HG02973 (cell line): Measurements from ENCODE around the gene TSPEAR.
"Not testable (repeated sequence)": the region's sequence is repeated elsewhere in the genome, so short reads cannot be mapped to it uniquely, and the experiment has no call there.

Experiments used
- ATAC-seq: cut with Tn5 transposase; IDR thresholded peaks from one replicate; pipeline ENCODE4 v1.9.1; 2021; ENCODE audit warnings: moderate library complexity; ENCODE audit not compliant: unreplicated experiment

TSPEAR gene

DNA sequence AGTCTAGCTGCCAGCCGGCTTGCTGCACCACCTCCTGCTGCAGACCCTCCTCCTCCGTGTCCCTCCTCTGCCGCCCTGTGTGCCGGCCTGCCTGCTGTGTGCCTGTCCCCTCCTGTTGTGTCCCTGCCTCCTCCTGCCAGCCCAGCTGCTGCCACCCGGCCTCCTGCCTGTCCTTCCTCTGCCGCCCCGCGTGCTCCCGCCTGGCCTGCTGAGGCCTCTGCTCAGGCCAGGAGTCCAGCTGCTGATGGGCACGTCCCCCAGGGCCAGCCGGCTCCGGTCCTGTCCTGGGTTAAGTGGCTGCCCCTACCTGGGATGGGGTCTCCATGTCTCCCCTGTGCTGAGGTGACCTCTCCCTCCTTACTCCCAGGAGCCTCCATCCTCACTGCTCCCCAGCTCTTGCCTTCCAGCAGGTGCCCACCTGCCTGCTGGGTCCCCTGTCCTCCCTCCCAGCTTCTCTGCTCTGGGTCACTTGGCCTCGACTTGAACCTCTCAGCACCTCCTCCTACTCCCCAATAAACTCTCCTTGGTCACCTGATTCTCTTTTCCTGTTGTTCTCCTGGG lies 98.6 kb downstream of the TSPEAR start:
- no peak for ATAC-seq

DNA sequence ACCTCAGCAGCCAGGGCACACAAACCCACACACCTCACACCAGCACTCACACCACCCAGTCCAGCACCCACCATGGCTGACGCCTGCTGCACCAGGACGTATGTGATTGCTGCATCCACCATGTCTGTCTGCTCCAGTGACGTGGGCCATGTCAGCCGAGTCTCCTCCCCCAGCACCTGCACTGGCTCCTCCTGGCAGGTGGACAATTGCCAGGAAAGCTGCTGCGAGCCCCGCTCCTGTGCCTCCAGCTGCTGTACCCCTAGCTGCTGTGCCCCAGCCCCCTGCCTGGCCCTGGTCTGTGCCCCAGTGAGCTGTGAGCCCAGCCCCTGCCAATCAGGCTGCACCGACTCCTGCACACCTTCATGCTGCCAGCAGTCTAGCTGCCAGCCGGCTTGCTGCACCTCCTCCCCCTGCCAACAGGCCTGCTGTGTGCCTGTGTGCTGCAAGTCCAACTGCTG lies 99.3 kb downstream of the TSPEAR start, which contains the start of gene KRTAP10-8:
Gene KRTAP10-8, plus strand, starts transcription at position 51 of the 458 bp plus-strand sequence. Its CDS starts 22 bp downstream, at position 73.
- ATAC-seq, result no peak

DNA sequence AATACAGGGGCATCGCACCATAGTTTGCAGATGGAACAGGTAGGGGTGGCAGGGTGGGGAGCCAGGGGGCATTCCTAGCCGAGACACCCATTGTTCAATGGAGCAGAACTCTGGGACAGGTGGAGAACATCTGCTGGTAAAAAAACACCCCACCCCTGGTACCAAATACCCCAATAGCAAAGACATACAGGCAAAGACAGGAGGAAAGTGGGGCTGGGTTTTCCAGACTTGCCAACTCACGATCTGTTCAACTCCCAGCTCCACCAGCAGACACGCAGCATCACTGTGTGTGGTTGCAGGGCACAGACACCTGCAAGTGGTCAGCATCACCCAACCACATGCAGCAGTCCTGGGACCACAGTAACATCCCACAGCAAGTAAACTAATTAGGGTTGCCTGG lies 99.8 kb downstream of the TSPEAR start:
- no peak for ATAC-seq

DNA sequence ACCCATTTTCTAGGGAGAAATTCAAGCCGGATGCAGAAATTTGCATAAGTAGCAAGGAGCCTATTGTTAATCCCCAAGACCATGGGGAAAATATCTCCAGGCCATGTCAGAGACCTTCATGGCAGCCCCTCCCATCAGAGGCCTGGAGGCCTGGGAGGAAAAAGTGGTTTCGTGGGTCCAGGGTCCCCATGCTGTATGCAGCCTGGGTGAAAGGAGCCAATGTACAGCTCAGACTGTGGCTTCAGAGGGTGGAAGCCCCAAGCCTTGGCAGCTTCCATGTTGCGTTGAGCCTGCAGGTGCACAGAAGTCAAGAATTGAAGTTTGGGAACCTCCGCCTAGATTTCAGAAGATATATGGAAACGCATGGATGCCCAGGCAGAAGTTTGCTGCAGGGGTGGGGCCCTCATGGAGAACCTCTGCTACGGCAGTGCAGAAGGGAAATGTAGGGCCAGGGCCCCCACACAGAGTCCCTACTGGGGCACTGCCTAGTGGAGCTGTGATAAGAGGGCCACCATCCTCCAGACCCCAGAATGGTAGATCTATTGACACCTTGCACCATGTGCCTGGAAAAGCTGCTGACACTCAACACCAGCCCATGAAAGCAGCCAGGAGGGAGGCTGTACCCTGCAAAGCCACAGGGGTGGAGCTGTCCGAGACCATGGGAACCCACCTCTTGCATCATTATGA lies 101.1 kb downstream of the TSPEAR start:
- not testable (repeated sequence) for ATAC-seq

DNA sequence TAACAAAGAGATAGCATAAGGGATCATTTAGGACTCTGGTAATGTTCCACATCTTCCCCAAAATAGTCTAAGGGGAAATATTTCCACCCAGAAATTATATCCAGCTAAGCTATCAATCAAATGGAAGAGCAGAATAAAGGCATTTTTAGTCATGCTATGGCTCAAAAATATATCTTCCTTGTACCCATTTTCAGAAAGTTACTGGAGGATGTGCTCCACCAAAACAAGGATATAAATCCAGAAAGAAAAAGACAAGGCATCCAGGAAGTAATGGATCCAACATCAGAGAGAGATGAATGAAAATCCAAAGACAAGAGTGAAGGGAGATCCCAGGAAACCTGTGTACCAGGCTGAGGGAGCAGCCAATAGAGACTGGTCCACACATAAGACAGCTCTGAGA lies 102.2 kb downstream of the TSPEAR start:
- no peak for ATAC-seq

DNA sequence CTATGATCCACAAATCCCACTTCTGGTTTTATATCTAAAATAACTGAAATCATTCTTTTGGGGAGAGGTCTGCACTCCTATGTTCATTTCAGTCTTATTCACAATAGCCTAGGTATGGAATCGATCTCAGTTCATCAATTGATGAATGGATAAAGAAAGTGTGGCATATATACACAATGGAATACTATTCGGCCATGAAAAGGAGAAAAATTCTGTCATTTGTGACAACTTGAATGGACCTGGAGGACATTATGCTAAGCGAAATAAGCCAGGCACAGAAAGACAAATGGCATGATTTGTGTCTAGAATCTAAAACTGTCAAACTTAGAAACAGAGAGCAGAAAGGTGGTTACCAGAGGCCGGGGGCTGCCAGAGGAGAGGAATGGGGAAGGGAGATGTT lies 104.9 kb downstream of the TSPEAR start:
- no peak for ATAC-seq

DNA sequence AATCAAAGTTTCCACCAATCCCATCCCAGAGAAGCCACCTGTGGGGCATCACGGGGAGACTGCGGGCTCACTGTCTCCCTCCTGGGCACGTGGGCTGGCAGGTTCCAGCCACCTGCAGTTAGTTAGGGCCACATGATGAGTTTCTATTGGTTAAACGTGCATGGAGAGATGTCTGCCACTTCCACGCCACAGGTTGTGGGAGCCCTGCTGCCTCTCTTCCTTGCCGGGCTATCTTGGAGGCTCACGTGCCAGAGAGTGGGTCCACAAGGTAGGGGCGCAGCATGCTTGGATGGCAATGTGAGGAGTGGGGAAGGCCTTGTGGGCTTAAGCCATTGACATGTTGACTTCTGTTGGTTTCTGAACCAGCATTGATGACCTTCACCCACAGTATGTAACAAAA lies 107.5 kb downstream of the TSPEAR start:
- no peak for ATAC-seq

DNA sequence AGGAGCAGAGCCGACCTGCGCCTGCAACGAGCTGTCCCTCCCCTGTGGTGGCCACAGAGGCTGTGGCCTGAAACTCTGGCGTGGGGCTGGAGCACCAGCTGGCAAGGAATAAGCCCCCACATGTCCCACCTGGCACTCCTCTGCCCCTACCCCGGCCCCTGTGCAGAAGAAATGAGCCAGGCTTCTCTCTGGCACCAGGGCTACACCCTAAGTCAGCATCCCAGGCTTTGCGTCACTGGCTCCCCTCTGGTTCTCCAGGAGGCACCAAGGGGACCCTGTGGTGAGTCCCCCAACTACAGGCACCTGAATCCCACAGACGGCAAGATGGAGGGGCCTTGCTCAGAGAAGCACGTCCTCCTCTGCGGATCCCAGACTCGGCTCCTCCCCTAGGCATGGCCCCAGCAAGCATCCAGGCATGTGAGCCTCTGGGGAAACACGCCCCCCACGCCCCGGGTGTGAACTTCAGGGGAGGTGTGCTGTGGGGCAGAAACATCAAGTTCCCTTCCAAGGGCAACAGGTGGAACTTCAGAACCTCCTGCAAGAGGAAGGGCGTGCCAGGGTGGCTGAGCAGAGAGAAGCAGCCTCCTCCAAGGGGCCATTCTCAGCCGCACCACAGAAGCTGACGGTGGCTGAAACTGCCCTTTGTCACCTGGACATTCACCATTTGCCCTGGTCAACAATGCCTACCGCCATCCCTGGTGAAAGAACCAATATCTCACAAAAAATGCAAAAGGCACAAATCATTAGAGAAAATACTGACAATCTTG lies 108.1 kb downstream of the TSPEAR start:
- no peak for ATAC-seq

DNA sequence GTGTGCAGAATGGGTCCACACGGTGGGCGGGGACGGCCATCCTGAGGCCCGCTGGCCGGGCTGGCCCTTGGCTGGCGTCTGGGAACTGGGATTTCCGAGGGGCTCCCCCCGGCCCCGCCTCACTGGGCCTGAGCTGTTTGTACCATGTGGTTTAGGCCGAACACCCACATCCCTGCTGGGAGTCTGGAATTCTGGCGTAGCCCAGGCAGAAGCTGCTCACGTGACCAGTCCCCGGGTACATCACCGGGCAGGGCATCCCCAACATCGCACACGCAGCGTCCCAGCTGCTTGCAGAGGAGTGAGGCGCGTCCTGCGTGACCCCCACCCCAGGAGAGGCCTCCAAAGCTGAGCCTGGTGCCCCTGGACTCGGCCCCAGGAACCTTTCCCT lies 108.9 kb downstream of the TSPEAR start:
- ATAC-seq, result no peak

DNA sequence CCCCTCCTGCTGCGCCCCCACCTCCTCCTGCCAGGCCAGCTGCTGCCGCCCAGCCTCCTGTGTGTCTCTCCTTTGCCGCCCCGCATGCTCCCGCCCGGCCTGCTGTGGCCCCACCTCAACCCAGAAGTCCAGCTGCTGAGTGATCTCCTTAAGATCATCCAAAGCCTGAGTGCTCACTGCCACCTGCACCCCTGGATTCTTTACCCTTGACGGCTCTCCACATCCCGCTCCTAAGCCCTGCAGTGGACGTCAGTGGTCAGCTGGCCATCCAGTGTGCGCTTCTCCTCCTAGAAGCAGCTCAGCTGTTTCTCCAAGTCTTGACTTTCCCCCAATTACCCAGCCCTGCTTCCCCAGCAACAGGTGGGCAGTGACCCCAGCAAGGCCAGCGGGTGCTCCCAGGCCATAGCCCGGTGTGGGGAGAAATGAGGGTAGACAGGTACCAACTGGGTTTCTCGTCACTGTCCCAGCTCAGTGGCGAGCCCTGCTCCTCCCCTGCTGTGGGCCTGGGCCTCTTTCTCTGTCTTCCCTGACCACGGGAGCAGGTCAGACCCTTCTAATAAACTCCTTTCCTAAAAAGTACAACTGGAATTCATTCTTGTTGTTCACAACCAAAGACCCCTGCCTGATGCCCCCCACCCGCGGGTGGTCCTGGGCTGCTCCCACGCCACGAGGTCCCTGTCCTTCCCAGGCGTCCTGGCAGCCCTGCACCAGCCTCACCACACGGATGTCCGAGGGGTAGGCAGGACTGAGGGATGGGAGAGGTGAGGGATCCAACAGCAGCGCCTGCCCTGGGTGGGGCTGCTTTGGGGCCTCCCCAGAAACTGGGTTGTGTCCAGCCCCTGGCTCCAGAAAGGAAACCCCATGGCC lies 109.5 kb downstream of the TSPEAR start:
- ATAC-seq, result no peak

DNA sequence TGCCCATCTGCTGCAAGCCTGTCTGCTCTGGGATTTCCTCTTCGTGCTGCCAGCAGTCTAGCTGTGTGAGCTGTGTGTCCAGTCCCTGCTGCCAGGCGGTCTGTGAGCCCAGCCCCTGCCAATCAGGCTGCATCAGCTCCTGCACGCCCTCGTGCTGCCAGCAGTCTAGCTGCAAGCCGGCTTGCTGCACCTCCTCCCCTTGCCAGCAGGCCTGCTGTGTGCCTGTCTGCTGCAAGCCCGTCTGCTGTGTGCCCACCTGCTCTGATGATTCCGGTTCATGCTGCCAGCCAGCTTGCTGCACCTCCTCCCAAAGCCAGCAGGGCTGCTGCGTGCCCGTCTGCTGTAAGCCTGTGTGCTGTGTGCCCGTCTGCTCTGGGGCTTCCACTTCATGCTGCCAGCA lies 110.3 kb downstream of the TSPEAR start:
- not testable (repeated sequence) for ATAC-seq

DNA sequence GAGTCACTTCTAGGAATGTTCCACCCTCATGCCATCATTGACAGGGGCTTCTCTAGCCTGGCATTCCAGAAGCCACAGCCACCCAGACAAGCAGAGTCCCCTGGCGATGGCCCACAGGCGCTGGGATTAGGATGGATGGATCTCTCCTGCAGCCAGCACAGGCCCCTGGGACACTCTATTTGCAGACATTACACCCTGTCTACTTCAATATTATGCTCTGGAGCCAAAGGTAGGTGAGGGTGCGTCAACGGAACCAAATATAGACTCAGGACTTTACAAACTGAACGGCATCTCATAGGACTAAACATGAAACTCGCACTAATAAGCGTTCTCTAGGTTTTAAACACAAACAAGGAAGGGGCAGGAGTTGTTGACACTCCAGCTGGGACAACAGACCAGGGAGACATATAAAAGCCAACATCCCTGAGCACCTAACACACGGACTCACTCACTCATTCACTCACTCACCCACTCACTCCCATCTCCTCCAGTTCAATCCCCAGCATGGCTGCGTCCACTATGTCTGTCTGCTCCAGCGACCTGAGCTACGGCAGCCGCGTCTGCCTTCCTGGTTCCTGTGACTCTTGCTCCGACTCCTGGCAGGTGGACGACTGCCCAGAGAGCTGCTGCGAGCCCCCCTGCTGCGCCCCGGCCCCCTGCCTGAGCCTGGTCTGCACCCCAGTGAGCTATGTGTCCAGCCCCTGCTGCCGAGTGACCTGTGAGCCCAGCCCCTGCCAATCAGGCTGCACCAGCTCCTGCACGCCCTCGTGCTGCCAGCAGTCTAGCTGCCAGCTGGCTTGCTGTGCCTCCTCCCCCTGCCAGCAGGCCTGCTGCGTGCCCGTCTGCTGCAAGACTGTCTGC lies 111.0 kb downstream of the TSPEAR start, which contains the start of gene KRTAP10-7:
Gene KRTAP10-7, plus strand, starts transcription at position 480 of the 861 bp plus-strand sequence. Its CDS starts 25 bp downstream, at position 505.
- not testable (repeated sequence) for ATAC-seq

DNA sequence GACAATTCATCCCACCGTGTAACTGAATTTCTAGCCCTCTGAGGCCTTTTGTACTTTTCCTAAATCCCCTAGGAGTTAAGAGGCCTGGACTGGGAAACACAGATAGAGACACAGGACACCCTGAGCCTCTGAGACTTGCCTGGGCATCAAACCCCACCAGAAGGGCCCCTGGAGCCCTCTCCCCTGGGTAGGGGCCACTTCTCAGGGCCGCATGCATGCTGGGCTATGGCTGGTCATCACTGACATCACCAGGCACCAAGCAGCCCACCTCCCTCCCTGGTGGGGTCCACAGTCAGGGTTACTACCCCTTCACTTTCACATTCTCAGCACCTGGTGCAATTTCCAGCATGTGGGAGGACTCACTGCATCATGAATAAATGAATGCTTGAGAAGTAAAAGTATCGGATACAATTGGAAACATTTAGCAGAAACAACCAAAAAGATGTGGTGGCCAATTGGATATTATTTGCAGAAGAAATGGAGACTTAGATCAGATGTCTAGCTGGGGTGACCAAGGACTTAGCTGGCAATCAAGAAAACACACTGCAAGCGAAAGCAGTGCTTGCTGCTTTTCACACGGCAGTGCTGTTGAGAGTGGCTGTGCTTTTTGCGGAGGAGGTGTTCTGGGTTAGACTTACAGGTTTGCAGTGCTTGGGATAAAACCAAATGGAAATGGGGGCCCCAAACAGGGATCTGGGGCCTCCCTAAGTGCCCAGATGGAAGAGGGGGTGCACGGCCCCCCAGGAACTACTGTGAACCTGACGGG lies 111.9 kb downstream of the TSPEAR start:
- ATAC-seq, result no peak

DNA sequence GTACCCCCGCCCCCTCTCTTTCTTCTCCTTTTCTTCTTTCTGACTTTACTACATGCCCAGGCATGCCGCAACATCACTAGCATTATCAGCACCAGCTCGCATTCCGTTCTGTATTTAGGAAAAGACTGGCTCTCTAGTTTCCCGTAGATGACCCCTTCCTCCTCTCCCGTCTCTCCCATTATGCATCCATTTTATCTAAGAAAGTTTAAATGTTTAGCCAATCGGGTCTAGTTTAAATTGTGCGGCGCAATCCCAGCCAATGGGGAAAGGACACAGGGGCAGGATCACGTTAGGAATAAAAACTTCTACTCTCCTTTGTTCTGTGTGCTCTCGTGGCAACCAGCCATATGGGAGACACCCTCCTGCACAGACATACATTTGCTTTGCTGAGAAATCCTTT lies 113.3 kb downstream of the TSPEAR start:
- ATAC-seq, result no peak

DNA sequence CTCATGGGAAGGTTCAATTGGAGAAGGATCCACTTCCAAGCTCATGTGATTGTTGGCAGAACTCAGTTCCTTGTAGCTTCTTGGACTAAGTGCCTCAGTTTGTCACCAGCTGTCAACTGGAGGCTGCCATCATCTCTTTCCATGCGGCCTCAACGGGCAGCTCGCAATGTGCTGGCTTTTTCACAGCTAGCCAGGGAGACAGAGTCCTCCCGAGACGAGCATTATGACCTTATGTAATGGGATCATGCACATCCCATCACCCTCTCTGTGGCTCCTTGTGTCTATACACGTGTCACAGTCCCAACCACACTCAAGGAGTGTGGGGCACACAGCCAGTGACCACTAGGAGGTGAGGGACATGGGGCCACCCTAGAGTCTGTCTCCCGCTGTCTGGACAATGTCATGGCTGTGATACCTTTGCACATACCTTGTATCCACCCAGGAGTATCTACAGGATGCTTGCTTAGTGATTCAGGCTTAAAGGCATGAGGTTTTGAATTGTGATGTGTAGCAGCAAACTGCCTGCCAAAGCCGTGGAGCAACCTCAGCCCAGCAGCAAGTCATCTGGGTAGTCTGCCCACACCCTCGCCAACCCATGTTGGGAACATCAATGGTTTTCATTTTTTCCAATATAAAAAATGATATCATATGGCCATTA lies 115.2 kb downstream of the TSPEAR start:
- ATAC-seq, result no peak

DNA sequence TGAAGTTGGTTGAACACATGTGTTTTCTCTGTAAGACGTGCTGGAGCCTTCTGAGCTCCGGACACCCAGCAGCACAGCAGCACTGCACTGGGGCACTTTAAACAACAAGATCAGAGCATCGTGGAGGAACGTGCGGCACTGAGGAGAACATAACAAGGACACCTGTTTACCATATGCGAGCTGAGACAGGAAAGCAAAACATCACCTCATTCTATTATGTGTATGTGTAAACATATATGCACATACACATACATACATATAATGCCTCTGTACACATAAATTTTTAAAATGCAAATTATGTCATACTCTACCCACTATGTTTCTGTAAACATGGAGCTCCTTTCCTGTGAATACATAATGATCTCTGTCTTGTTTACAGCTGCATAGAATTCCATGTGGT lies 115.8 kb downstream of the TSPEAR start:
- no peak for ATAC-seq

DNA sequence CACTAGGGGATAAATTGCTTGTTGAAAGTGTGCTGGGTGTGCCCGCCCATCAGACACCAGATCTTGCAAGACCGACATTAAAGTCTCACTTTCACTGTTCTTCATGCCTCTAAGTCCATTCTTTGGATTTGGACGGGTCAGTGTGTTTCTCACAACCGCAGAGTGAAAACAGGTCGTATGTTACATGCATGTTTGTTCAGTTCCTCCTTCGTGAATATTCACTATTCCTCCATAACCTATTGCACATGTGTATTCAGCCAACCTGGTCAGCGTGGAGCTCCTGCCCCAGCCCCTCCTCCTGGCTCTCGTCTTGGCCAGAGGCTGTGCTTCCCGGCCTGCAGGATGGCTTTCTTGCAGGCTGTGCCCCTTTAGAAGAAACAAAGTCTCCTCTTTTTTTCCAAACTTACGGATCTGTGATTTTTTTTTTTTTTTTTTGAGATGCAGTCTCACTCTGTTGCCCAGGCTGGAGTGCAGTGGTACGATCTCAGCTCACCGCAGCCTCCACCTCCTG lies 116.9 kb downstream of the TSPEAR start:
- ATAC-seq, result no peak

DNA sequence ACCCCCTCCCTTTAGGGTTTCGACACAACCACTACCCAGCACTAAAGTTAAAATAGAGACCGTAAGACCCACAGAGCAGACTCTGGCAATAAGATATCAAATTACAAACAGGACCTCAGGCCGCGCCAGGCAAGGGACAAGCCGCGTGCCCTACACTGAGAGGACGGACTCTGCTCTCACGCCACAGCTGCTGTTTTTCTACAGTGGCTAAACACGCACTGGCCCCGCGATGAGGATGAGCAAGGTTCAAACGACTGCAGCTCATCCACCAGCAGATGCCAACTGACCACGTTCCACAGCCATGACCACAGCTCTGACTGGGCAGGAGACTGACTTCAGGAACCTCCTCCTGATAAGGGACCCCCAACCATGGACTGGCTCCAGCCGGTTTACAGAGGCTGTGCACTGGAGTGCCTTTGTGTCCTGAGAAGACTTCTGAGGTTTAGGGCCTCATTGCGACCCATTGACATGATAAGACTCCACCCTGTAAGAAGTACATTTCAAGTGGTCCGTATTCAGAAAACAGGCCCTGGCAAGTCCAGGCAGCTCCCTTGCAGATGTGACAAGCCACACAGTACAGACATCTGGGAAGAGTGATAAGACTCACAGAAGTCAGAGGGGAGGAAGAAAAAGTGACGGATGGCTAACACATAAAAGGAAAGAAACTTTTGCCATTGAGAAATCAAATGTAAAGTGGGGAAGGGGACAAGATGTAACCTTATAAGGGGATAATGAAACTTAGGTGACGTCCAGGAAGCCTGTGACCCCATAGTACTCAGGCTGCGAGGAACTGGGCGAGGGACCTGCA lies 117.6 kb downstream of the TSPEAR start:
- no peak for ATAC-seq
